Measurements from ENCODE around the gene PTPRA. TPM values are rescaled to one million over a fixed set of nuclear protein-coding genes. Genes with fewer than 3 reads are reported as not detected.

Gene PTPRA
- total RNA-seq, 2 donors from 2014 or later = 36.7 to 42.7 TPM

- DNase-seq (ENCODE audit: low spot score) = no peak
- ATAC-seq (ENCODE audit: insufficient number of reproducible peaks, low FRiP score, low read depth) = no peak
- Histone ChIP-seq H3K9me3 (no peaks in the 10 kb centered on the region), H3K4me1 (ENCODE audit: control insufficient read depth in 1 of 2, low read depth in 2 of 2) (peaks cover 3 to 27% of the 10 kb centered on the region in 2 donors), H3K4me3 (no peak overlapping the region), H3K27me3 (replicated peaks; ENCODE audit: insufficient read depth) (peaks cover 12% of the 10 kb centered on the region), H3K27ac (no peak overlapping the region), H3K36me3 (no peaks in the 10 kb centered on the region)
- TF ChIP-seq CTCF (IDR thresholded peaks at IDR 0.05) = no peak
Measured at GRCh38 chr20:3084986-3085360, 211.7 kb downstream of the PTPRA start.

GRCh38 chr20:3085571-3086072 is 212.3 kb downstream of the PTPRA start:
- Histone ChIP-seq H3K36me3 (no peaks in the 10 kb centered on the region), H3K27me3 (replicated peaks; ENCODE audit: insufficient read depth) (peaks cover 12% of the 10 kb centered on the region), H3K4me1 (ENCODE audit: control insufficient read depth in 1 of 2, low read depth in 2 of 2) (peaks cover 3 to 25% of the 10 kb centered on the region in 2 donors), H3K9me3 (no peaks in the 10 kb centered on the region), H3K4me3 (no peak overlapping the region), H3K27ac (no peak overlapping the region)
- no peak for DNase-seq (ENCODE audit: low spot score)
- ATAC-seq (ENCODE audit: insufficient number of reproducible peaks, low FRiP score, low read depth) = no peak
- no peak for TF ChIP-seq CTCF (IDR thresholded peaks at IDR 0.05)

GRCh38 chr20:3088031-3088430 is 214.8 kb downstream of the PTPRA start:
- Histone ChIP-seq H3K36me3 (no peaks in the 10 kb centered on the region), H3K4me1 (ENCODE audit: control insufficient read depth in 1 of 2, low read depth in 2 of 2) (peaks cover 0 to 11% of the 10 kb centered on the region in 2 donors), H3K27ac (no peak overlapping the region), H3K9me3 (no peaks in the 10 kb centered on the region), H3K4me3 (no peak overlapping the region), H3K27me3 (replicated peaks; ENCODE audit: insufficient read depth) (peaks cover 8% of the 10 kb centered on the region)
- no peak for TF ChIP-seq CTCF (IDR thresholded peaks at IDR 0.05)
- DNase-seq (ENCODE audit: low spot score) (no peak), ATAC-seq (ENCODE audit: insufficient number of reproducible peaks, low FRiP score, low read depth) (no peak)

Other genes with a start within 250 kb of the PTPRA start
- 100 to 1,000 TPM in 1 of 2 donors, 10 to 100 TPM in 1; 46.2 to 125 TPM for gene NOP56, start 220.8 kb upstream of the PTPRA start, total RNA-seq
- gene IDH3B, start 209.3 kb upstream of the PTPRA start, total RNA-seq = 10 to 100 TPM; 94.5 to 95.3 TPM
- gene EBF4, start 180.7 kb upstream of the PTPRA start, total RNA-seq = 10 to 100 TPM; 14.1 to 16.6 TPM
- gene CPXM1, start 72.9 kb upstream of the PTPRA start, total RNA-seq = not detected
- not detected for gene C20orf141, start 58.5 kb upstream of the PTPRA start, total RNA-seq
- not detected for gene TMEM239, start 57.1 kb upstream of the PTPRA start, total RNA-seq
- gene PCED1A, start 32.8 kb upstream of the PTPRA start, total RNA-seq = 10 to 100 TPM; 40.6 to 44.3 TPM
- gene VPS16, start 32.7 kb upstream of the PTPRA start, total RNA-seq = 10 to 100 TPM; 21.8 to 24.2 TPM
- not detected for gene GNRH2, start 170.1 kb downstream of the PTPRA start, total RNA-seq
- gene MRPS26, start 172.6 kb downstream of the PTPRA start, total RNA-seq = 10 to 100 TPM; 40.6 to 46.6 TPM
- not detected for gene OXT, start 198.1 kb downstream of the PTPRA start, total RNA-seq
- not detected for gene AVP, start 211.2 kb downstream of the PTPRA start, total RNA-seq

Measured in thoracic aorta (tissue), 2 donors.